Nephron (organoid): ENCODE results near the gene TAP2.

Source experiments
- H3K27ac Mint-ChIP-seq, 3 experiments: 2 replicates each; pipeline ENCODE4 v1.8.0; 2020; ENCODE audit warnings: mixed read lengths in 3 of 3, mild to moderate bottlenecking in 2 of 3, moderate library complexity in 1 of 3
- H3K27me3 Mint-ChIP-seq: 2 replicates; pipeline ENCODE4 v1.8.0; 2021; ENCODE audit warnings: low read depth, mild to moderate bottlenecking, moderate library complexity, mixed read lengths
- H3K36me3 Mint-ChIP-seq: 2 replicates; pipeline ENCODE4 v1.8.0; 2020; ENCODE audit warnings: low read depth, mixed read lengths
- H3K4me1 Mint-ChIP-seq: 2 replicates; pipeline ENCODE4 v1.8.0; 2020; ENCODE audit warnings: mixed read lengths
- H3K4me3 Mint-ChIP-seq, 3 experiments: 2 replicates each; pipeline ENCODE4 v1.8.0; 2020; ENCODE audit warnings: mild to moderate bottlenecking in 3 of 3, mixed read lengths in 3 of 3, moderate library complexity in 2 of 3
- H3K9me3 Mint-ChIP-seq: 2 replicates; pipeline ENCODE4 v1.8.0; 2020; ENCODE audit warnings: mixed read lengths
- TF ChIP-seq, protein P1 (sequence below), 3 experiments: fragments of 200-600 bp; sonication (generic); IDR thresholded peaks; one replicate each; pipeline ENCODE4 v1.5.0; 2021; ENCODE audit warnings: antibody characterized with exemption in 3 of 3; ENCODE audit not compliant: unreplicated experiment in 3 of 3

Gene TAP2

GRCh38 chr6:32799740-32800139, 38.8 kb downstream of the TAP2 start:
- no peaks in the 10 kb centered on the region for H3K36me3 Mint-ChIP-seq
- peaks cover 7% of the 10 kb centered on the region for H3K9me3 Mint-ChIP-seq
- H3K27ac Mint-ChIP-seq: no peak overlapping the region
- no peaks in the 10 kb centered on the region for H3K4me1 Mint-ChIP-seq
- TF ChIP-seq, protein P1, sequence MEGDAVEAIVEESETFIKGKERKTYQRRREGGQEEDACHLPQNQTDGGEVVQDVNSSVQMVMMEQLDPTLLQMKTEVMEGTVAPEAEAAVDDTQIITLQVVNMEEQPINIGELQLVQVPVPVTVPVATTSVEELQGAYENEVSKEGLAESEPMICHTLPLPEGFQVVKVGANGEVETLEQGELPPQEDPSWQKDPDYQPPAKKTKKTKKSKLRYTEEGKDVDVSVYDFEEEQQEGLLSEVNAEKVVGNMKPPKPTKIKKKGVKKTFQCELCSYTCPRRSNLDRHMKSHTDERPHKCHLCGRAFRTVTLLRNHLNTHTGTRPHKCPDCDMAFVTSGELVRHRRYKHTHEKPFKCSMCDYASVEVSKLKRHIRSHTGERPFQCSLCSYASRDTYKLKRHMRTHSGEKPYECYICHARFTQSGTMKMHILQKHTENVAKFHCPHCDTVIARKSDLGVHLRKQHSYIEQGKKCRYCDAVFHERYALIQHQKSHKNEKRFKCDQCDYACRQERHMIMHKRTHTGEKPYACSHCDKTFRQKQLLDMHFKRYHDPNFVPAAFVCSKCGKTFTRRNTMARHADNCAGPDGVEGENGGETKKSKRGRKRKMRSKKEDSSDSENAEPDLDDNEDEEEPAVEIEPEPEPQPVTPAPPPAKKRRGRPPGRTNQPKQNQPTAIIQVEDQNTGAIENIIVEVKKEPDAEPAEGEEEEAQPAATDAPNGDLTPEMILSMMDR (IDR thresholded peaks at IDR 0.05; ENCODE audit: unreplicated experiment in 3 of 3): no peak
- H3K4me3 Mint-ChIP-seq: no peak overlapping the region
- peaks cover 82% of the 10 kb centered on the region for H3K27me3 Mint-ChIP-seq

DNA sequence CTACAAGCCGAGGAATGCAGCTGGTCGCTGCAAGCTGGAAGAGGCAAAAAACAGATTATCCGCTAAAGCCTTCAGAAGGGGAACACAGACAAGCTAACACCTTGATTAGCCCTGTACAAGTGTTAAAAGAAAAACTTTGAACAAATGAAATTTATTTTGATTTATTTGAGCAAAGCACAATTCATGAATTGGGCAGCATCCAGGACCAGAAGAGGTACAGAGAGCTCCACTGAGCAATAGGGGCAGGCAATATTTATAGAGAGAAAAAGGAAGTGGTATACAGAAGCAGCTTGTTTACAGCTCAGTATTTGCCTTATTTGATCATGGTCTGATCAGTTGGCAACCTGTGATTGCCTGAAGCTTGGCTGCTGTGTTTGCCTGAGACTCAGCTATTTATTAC, 39.4 kb downstream of the TAP2 start:
- H3K27me3 Mint-ChIP-seq: peaks cover 82% of the 10 kb centered on the region
- H3K4me1 Mint-ChIP-seq: no peaks in the 10 kb centered on the region
- H3K27ac Mint-ChIP-seq: no peak overlapping the region
- no peak overlapping the region for H3K4me3 Mint-ChIP-seq
- TF ChIP-seq, protein P1 (IDR thresholded peaks at IDR 0.05; ENCODE audit: unreplicated experiment in 3 of 3): no peak
- peaks cover 7% of the 10 kb centered on the region for H3K9me3 Mint-ChIP-seq
- H3K36me3 Mint-ChIP-seq: no peaks in the 10 kb centered on the region

GRCh38 chr6:32796848-32797776, 41.4 kb downstream of the TAP2 start:
- Mint-ChIP-seq H3K9me3 (peaks cover 7% of the 10 kb centered on the region), H3K4me1 (no peaks in the 10 kb centered on the region), H3K27ac (no peak overlapping the region), H3K4me3 (peak overlapping the region; percentile 61 to 75 (median 70)), H3K36me3 (no peaks in the 10 kb centered on the region), H3K27me3 (peaks cover 82% of the 10 kb centered on the region)
- TF ChIP-seq, protein P1 (IDR thresholded peaks at IDR 0.05; ENCODE audit: unreplicated experiment in 3 of 3): peak; percentile 83 to 88 (median 86)

DNA sequence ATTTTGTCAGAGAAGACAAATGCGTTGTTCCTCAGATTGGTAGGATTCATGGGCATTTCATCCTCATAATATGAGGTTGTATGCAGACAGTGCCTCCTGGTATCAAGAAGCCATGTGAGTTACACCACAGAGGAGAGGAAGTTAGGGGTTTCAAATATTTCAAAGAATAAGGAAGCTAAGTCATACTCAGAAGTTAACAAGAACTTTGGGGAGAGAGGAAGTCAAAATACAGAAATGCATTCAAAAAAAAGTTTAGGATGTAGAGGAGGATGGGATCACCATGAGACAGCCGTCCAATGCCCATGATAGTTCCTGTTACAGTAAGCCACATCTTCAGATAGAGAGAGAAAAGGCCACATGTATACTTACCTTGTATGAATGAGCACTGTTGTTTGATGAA, 44.0 kb downstream of the TAP2 start:
- H3K36me3 Mint-ChIP-seq: no peaks in the 10 kb centered on the region
- H3K9me3 Mint-ChIP-seq: peaks cover 7% of the 10 kb centered on the region
- TF ChIP-seq, protein P1 (IDR thresholded peaks at IDR 0.05; ENCODE audit: unreplicated experiment in 3 of 3): no peak
- H3K27me3 Mint-ChIP-seq: peaks cover 82% of the 10 kb centered on the region
- no peak overlapping the region for H3K27ac Mint-ChIP-seq
- no peaks in the 10 kb centered on the region for H3K4me1 Mint-ChIP-seq
- no peak overlapping the region for H3K4me3 Mint-ChIP-seq

DNA sequence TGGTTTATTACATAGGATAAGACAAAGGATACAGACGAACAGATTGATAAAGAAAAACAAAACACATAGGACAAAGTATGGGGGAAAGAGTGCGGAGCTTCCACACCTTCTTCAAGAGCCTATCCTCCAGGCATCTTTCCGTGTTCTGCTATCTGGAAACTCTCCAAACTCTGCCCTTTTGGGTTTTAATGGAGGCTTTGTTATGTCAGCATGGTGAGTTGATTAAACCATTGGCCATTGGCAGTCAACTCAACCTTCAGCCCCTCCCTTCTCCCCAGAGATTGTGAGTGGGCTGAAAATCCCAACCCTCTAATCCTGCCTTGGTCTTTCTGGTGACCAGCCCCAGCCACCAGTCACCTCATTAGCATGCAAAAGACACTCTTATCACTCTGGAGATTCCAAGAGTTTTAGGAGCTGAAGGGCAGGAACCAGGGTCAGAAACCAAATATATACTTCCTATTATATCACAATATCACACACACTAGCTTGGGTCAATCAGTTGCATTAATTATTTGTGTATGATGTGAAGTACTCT, 45.6 kb downstream of the TAP2 start:
- Mint-ChIP-seq H3K36me3 (no peaks in the 10 kb centered on the region), H3K4me1 (no peaks in the 10 kb centered on the region), H3K27me3 (peaks cover 80% of the 10 kb centered on the region), H3K9me3 (no peaks in the 10 kb centered on the region), H3K4me3 (no peak overlapping the region), H3K27ac (no peak overlapping the region)
- TF ChIP-seq, protein P1 (IDR thresholded peaks at IDR 0.05; ENCODE audit: unreplicated experiment in 3 of 3): no peak
